ENCODE measurements around the gene POU3F1.

Gene POU3F1

GRCh38 chr1:38028105-38028591 lies 18.4 kb downstream of the POU3F1 start:
- DNase-seq (ENCODE audit: low read depth): peak; percentile 62

- no peak for DNase-seq (ENCODE audit: low read depth)
Observed at GRCh38 chr1:38027201-38028104, 19.1 kb downstream of the POU3F1 start.

DNA sequence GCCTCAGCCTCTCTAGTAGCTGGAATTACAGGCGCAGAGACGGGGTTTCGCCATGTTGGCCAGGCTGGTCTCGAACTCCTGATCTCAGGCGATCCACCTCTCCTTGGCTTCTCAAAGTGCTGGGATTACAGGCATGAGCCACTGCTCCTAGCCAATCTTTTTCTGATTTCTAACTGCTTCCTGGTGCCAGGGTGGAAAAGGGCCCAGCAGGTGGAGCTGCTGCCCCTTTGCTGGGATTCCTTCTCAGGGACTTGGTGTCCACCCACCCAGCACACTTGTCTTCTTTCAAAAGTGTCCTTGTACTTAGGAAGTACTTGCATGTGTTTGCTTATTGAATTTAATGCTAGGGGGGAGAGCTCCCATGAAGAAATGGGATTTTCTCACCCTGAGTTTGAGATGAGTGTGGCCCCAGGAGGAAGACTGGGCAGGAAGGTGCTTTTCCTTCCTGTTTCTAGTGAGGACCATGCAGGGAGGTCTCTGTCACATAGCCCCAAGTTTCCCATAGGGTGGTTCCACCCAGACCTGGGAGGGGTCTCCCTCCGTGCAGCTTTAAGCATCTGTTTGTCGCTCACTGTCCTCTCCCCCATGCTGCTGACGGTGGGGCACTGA lies 19.9 kb downstream of the POU3F1 start:
- DNase-seq (ENCODE audit: low read depth): no peak

DNA sequence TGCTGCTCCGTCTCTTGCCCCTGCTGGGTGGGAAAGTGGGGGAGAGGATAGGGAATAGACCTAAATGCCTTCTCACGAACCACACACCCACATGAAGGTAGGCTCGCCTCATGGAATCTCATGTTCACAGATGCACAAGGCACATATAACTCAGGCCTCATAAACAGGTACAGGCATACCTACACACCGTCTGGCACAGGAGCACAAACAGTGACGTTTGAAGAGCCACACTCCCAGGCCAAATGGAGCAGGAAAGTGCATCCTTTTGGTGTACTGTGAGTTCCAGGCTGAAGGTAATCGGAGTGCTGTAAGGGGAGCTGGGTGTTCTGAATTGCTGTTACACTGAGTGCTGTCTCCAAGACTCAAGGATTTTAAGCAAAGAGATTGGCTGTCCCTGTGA lies 20.9 kb downstream of the POU3F1 start:
- DNase-seq (ENCODE audit: low read depth): no peak

DNA sequence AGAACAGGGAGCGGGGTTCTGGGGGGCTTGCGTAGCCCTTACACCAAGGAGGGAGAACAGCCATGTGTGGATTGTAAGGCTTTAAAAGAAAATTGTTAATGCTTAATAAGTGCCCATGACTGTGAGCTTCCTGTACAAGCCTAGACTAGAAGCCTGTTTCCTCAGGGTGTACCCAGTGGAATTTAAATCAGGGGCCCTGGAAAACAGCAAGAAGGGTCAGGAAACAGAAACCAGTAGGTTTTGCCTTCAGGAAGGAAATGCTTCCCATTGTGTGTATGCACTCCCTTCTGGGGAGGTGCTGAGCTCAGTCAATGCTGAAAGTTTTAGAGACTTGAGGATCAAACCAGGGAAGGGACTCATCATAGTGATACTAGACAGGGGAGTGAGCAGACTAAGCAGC lies 21.4 kb downstream of the POU3F1 start:
- no peak for DNase-seq (ENCODE audit: low read depth)

DNA sequence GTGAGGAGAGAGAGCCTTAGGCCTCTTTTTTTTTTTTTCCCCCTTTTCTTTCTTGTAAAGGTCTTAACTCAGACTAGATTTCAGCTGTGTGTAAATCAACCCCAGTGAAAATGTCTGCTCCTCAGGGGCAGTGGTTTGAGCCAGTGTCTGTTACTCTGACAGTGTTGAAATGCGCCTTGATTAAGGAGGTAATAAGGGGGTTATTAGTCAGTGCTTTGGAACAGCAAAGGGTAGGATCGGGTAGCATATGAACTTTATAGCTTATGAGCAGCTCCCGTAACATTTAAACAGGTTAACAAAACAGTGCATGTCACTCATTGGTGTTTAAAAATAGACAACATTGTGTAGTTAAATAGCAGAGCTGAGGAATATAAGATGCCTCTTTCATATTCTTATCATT lies 23.8 kb downstream of the POU3F1 start:
- DNase-seq (ENCODE audit: low read depth): no peak

GRCh38 chr1:38021969-38022368 lies 24.6 kb downstream of the POU3F1 start:
- DNase-seq (ENCODE audit: low read depth): no peak

DNA sequence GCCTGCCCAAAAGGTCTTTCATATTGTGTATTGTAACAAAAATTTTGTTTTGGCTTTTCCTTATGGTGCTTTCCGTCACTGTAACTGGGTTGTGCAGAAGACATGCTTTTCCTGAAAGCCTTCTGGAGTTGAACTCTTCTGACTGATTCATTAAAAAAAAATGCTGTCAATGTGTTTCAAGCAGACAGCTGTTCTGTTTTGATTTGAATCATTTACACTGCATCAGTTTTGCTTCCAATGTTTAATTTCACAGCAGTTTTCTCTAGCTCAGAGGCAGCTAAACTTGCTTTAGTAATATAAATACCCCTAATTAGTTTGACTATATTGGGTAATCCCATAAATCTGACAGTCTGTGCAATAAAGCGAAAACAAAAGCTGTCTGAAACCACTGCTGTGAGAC lies 26.2 kb downstream of the POU3F1 start:
- no peak for DNase-seq (ENCODE audit: low read depth)

DNA sequence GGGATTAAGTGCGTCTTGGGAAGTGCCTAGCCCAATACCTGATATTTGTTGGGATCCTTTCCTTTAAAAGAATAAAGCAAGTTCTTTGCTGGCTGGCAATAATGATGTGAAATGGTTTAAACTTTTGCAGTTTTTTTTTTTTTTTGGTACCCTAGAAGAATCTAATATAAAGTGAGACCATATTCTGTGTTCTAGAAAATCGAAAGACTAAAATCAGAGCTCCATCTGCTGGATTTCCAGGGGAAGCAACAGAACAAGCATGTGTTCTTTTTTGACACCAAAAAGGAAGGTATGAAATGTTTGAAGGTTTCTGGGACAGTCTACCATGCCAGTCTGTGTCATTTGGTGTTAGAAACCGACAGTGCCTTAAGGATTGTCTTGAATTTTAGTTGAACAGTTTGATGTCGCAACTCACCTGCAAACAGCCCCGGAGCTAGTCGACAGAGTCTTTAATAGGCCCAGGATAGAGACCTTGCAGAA lies 27.7 kb downstream of the POU3F1 start:
- DNase-seq (ENCODE audit: low read depth): no peak

- DNase-seq (ENCODE audit: low read depth): no peak
Observed at GRCh38 chr1:38015978-38016725, 30.4 kb downstream of the POU3F1 start.

DNA sequence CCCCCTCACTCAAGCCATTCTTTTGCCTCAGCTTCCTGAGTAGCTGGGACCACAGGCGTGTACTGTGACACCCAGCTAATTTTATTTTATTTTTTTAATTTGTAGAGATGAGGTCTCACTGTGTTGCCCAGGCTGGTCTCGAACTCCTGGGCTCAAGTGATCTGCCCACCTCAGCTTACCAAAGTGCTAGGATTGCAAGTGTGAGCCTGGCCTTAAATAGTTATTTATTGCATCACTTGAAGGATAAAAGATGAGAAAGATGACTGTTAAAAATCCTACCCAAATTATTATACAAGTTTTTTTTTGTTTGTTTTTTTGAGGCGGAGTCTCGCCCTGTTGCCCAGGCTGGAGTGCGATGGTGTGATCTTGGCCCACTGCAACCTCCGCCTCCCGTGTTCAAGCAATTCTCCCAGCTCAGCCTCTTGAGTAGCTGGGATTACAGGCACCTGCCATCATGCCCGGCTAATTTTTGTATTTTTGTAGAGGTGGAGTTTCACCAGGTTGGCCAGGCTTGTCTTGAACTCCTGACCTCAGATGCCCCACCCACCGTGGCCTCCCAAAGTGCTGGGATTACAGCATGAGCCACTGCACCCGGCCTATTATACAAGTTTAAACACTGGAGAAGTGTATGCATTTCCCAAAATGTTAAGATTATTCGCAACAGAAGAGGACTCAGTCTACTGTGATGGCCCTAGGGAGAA lies 31.7 kb downstream of the POU3F1 start:
- DNase-seq (ENCODE audit: low read depth): no peak

DNA sequence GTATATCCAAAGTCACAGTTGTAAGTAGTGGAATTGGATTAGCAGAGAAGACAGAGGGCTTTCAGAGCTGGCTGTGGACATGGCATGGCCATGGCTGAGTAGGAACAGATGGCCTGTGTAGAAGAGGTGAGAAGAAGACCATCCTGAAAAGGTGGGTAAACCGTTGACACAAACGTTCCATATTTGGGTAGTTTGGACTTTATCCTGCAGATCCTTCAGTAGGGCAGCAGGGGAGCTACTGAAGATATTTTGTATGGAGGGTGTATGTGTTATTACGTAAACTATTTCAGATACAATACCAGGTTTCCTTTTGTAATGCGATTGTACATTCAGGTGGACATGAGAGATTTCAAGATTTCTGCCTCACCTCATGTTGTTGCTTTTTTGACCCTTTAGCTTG lies 32.4 kb downstream of the POU3F1 start:
- no peak for DNase-seq (ENCODE audit: low read depth)

DNA sequence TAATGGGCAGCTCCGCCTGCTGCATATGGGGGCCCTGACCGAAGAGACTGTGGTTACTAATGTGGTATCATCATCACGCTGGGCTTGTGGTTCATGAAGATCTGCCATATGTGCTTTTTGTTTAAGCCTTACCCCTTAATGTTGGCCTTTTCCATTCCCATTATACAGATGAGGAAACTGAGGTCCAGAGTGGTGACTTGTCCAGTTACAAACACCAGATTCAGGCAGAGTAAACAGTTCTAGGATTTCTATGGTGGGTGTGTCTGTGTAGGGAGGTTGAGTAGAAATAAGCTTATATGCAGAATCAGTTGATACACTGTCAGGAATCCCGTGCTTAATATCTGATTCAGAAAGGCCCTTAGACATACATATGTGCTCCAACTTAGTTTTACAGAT lies 33.4 kb downstream of the POU3F1 start:
- DNase-seq (ENCODE audit: low read depth): no peak

DNA sequence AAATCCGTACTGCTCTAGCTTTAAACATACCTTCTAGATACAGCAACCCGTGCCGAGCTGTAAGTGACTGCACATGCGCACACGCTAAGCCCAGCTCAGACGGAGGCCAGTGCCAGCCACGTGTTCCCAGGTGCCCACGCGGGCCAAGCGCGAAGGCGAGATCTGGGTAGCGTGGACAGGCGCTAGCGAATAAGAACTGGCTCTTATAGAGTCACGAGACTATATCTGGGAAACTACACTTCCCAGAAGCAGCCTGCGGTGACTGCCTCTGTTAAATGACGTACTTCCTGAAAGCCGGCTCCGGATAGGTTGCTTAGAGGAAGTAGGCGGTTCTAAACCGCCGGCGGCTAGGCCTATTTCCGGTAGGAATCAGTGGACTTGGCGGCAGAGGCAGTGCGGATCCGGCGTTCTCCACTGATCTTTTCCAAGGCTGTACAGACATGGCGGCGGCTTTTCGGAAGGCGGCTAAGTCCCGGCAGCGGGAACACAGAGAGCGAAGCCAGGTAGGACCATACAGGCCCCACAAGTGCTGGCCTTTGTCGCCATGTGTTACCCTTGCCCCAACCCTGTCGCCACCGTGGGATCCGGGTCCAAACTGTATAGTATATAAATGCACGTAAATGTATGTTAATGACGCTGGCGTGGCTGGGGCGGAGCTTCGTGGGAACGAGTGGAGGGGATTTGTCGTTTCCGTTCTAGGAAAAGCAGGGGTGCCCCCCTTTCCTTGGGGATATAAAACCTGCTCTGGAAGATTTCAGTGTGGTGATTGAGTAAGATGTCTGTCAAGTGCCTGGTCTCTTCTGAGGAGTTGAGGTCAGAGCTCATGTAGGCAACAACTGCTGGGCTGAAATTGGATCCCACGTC lies 34.0 kb downstream of the POU3F1 start, which contains the start of gene UTP11:
Gene UTP11 (plus strand): TSS at position 372 of the 864 bp plus-strand sequence. CDS start 69 bp downstream, at position 441.
- peak; percentile 77 for DNase-seq (ENCODE audit: low read depth)

DNA sequence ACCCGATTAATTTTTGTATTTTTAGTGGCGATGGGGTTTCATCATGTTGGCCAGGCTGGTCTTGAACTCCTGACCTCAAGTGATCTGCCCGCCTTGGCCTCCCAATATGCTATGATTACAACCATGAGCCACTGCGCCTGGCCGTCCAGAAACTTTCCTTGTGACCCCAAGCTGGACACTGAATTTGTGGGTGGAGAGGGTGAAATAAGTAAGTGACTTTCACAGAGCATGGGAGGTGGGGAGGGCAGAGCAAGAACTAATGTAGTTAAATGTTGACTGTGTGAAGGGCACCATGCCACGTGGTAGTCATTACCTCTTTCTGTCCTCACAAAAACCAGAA lies 36.8 kb downstream of the POU3F1 start:
- DNase-seq (ENCODE audit: low read depth): no peak

- DNase-seq (ENCODE audit: low read depth): no peak
Observed at GRCh38 chr1:38009088-38009840, 37.3 kb downstream of the POU3F1 start.

DNA sequence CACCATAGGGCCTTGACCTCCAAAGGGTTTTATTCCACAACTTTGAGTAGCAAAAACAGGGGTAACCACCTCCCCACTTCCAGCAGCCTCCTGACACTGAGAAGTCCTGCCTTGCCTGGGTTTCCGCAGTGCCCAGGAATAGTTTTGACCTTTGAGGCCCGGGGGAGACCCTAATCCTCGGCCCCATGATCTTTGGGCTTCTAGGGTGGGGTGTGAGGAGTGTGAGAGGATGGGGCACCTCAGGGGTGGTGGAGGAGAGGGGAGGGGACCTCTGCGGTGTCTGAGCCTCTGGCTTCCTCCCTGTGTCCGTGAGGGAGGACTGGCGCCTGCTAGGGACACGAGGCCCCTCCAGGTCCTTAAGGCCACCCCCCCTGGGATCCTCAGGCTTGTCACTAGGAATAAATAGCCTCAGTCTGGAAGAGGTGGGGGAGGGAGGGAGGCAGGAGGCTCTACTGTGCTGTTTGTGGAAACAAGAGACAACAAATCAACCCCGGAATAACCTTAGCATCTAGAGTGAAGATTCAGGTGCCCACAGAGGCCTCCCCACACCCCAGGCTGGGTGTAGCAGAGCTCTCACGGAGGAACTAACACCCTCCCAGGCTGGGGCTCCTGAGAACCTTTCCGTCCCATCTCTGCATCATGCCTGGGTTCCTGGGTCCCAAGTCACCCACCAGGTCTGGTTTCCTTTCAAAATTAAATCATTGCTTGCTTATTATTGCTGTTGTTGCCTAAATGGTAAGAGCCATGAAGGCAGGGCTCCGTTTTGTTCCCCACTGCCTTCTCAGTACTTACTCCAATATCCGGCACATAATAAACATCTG lies 40.4 kb downstream of the POU3F1 start:
- DNase-seq (ENCODE audit: low read depth): no peak

DNA sequence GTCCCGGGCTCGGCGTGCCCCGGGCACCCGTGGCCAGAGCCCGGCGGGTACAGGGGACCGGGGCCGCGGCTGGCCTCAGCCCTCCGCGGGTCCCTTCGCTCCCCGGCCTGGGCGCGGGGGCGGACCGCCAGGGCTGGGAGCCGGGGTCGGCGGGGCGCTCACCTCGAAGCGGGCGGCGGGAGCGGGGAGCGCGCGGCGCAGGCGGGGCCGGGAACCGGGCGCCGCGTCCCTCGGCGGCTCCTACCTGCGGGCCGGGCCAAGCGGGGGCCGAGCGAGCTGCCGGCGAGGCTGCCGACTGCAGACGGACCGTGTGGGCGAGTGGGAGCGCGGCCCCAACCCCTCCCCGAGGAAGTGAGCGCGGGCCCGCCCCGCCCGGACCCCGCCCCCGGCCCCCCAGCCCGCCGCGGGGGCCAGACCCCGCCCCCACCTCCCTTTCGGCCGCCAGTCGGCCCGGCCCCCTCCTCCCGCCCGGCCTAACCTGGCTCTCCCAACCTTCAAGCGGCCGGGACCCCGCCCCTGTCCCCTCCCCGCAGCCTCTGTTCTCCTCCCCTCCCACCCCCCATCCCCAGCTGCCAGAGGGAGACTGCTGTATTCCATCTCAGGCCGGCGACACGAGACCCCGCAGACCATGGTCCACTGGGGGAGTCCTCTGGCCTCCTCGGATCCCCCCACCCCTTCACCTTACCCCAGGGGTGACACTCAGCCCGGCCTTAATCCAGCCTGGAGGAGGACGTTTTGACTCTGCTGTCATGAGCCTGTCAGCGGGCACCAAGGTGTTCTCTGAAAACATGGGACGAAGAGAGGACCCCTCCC lies 41.2 kb downstream of the POU3F1 start, which contains the start of gene FHL3:
Gene FHL3 (minus strand): TSS at position 320 of the 813 bp plus-strand sequence. CDS start 6,102 bp downstream, outside the sequence.
- DNase-seq (ENCODE audit: low read depth): peak; percentile 20

All from activated T-helper 9 cell treated with anti-CD3 and anti-CD28 coated beads, Interleukin-2, amount 50 U/mL, for 16 hours (primary cell).